ENCODE data around the gene HMCN1. TPM values are rescaled to one million over a fixed set of nuclear protein-coding genes. Genes with fewer than 3 reads are reported as not detected.

Gene HMCN1
- total RNA-seq, 1 donor from 2014 or later, result 8.9 TPM

GRCh38 chr1:185727726-185728125, 6.5 kb upstream of the HMCN1 start:
- H3K4me1 ChIP-seq, result no peaks in the 10 kb centered on the region
- no peak overlapping the region for H3K4me3 ChIP-seq
- no peak overlapping the region for H3K27ac ChIP-seq (replicated peaks)
- no peaks in the 10 kb centered on the region for H3K27me3 ChIP-seq (ENCODE audit: low read depth)
- H3K36me3 ChIP-seq, result no peaks in the 10 kb centered on the region
- intact Hi-C loops (cut with micrococcal nuclease), result no loop called here
- no peak for DNase-seq
- peaks cover 24% of the 10 kb centered on the region for H3K9me3 ChIP-seq (replicated peaks)
- no peak for TF ChIP-seq CTCF (IDR thresholded peaks at IDR 0.05; ENCODE audit: borderline replicate concordance)

- TF ChIP-seq CTCF (IDR thresholded peaks at IDR 0.05; ENCODE audit: borderline replicate concordance), result no peak
- Histone ChIP-seq H3K4me1 (peaks cover 12% of the 10 kb centered on the region), H3K27ac (replicated peaks) (no peak overlapping the region), H3K9me3 (replicated peaks) (peaks cover 24% of the 10 kb centered on the region), H3K27me3 (ENCODE audit: low read depth) (no peaks in the 10 kb centered on the region), H3K36me3 (no peaks in the 10 kb centered on the region), H3K4me3 (no peak overlapping the region)
- intact Hi-C loops (cut with micrococcal nuclease), result no loop called here
- no peak for DNase-seq
Observed at GRCh38 chr1:185731446-185731845, 2.7 kb upstream of the HMCN1 start.

GRCh38 chr1:185732951-185733350, 1.2 kb upstream of the HMCN1 start:
- no peaks in the 10 kb centered on the region for H3K36me3 ChIP-seq
- H3K27ac ChIP-seq (replicated peaks), result no peak overlapping the region
- no peaks in the 10 kb centered on the region for H3K27me3 ChIP-seq (ENCODE audit: low read depth)
- no peak for TF ChIP-seq CTCF (IDR thresholded peaks at IDR 0.05; ENCODE audit: borderline replicate concordance)
- peaks cover 12% of the 10 kb centered on the region for H3K4me1 ChIP-seq
- no peak for DNase-seq
- no peak overlapping the region for H3K4me3 ChIP-seq
- intact Hi-C loops (cut with micrococcal nuclease), result no loop called here
- peaks cover 24% of the 10 kb centered on the region for H3K9me3 ChIP-seq (replicated peaks)

GRCh38 chr1:185734929-185735700, 924 bp downstream of the HMCN1 start:
- Histone ChIP-seq H3K9me3 (replicated peaks) (peaks cover 22% of the 10 kb centered on the region), H3K27ac (replicated peaks) (peak overlapping the region; percentile 79), H3K4me3 (peak overlapping the region; percentile 70), H3K4me1 (peaks cover 12% of the 10 kb centered on the region), H3K27me3 (ENCODE audit: low read depth) (no peaks in the 10 kb centered on the region), H3K36me3 (no peaks in the 10 kb centered on the region)
- intact Hi-C loops (cut with micrococcal nuclease), result no loop called here
- no peak for TF ChIP-seq CTCF (IDR thresholded peaks at IDR 0.05; ENCODE audit: borderline replicate concordance)
- no peak for DNase-seq

GRCh38 chr1:185735701-185736064, 1.5 kb downstream of the HMCN1 start:
- no peak for TF ChIP-seq CTCF (IDR thresholded peaks at IDR 0.05; ENCODE audit: borderline replicate concordance)
- peak overlapping the region; percentile 70 for H3K4me3 ChIP-seq
- no peaks in the 10 kb centered on the region for H3K36me3 ChIP-seq
- peaks cover 12% of the 10 kb centered on the region for H3K4me1 ChIP-seq
- H3K27ac ChIP-seq (replicated peaks), result peak overlapping the region; percentile 79
- no peak for DNase-seq
- intact Hi-C loops (cut with micrococcal nuclease), result no loop called here
- peaks cover 18% of the 10 kb centered on the region for H3K9me3 ChIP-seq (replicated peaks)
- no peaks in the 10 kb centered on the region for H3K27me3 ChIP-seq (ENCODE audit: low read depth)
